K562 (cell line): ENCODE measurements around the gene DNAJC18. TPM values are rescaled to one million over a fixed set of nuclear protein-coding genes. Genes with fewer than 3 reads are reported as not detected.

Experiments used
- ATAC-seq: fragments of 200-7000 bp; cut with Tn5 transposase; 3 replicates; pipeline ENCODE4 v1.9.1; 2020; ENCODE audit warnings: moderate library complexity
- BruUV-seq: library from RNA; stranded (reverse); fragments of 400-500 nt; replicated peaks from 2 replicates; lab custom pipeline; 2021; lab: Mats Ljungman, UMichigan
- CTCF ChIA-PET: fragments of 300-600 bp; formaldehyde crosslinking; extraction: SDS; loops from one replicate; lab custom pipeline; 2021; ENCODE audit warnings: low intra/inter-chr PET ratio; lab: Yijun Ruan, JAX
- POLR2A ChIA-PET: fragments of 300-600, 350-650 bp; sonication (Branson Sonifier 250); formaldehyde crosslinking; extraction: SDS; loops from one replicate; lab custom pipeline; 2021; ENCODE audit warnings: antibody characterized with exemption, inconsistent platforms; lab: Yijun Ruan, JAX
- DNase-seq, 4 experiments: peaks; one replicate each; pipeline versions ENCODE4 v3.0.0 to v3.0.0-alpha.2; 2011 to 2018; ENCODE audit warnings: low spot score in 3 of 4, mixed read lengths in 3 of 4; ENCODE audit errors: extremely low read depth in 1 of 4
- FAIRE-seq: peaks from 2 replicates; lab custom pipeline; 2011; peaks lifted over from hg19 to GRCh38; lab: Jason Lieb, UNC
- H2AFZ ChIP-seq: 2 replicates; pipeline ENCODE4 v1.6.0; 2011; ENCODE audit warnings: low read depth, low read length, control low read depth, inconsistent platforms
- H3K27ac ChIP-seq: fragments of 200-600 bp; 3 replicates; pipeline ENCODE4 v1.8.0; 2011; ENCODE audit warnings: low read depth, mild to moderate bottlenecking, control low read depth, inconsistent platforms, low read length, moderate library complexity, mixed read lengths; ENCODE audit errors: extremely low read depth
- H3K27me3 ChIP-seq, 2 experiments: fragments of 300-600 bp in 1 of 2; 2 replicates in 1 of 2; 3 replicates in 1 of 2; pipeline versions ENCODE4 v1.6.0 to v1.8.0; 2011; ENCODE audit warnings: inconsistent platforms in 2 of 2, low read length in 2 of 2, mild to moderate bottlenecking in 1 of 2, mixed read lengths in 1 of 2, moderate library complexity in 1 of 2; ENCODE audit not compliant: control insufficient read depth in 2 of 2, insufficient read depth in 2 of 2
- H3K36me3 ChIP-seq: fragments of 300-600 bp; 3 replicates; pipeline ENCODE4 v1.8.0; 2011; ENCODE audit warnings: mild to moderate bottlenecking, low read length, inconsistent platforms; ENCODE audit not compliant: control insufficient read depth, insufficient read depth
- H3K4me1 ChIP-seq, 2 experiments: fragments of 200-600 bp in 1 of 2; replicated peaks in 1 of 2; 2 replicates in 1 of 2; 3 replicates in 1 of 2; pipeline versions ENCODE4 v1.5.1 to v1.8.0; 2011; ENCODE audit warnings: inconsistent platforms in 2 of 2, low read length in 2 of 2, mild to moderate bottlenecking in 1 of 2, mixed read lengths in 1 of 2, moderate library complexity in 1 of 2; ENCODE audit not compliant: control insufficient read depth in 2 of 2, insufficient read depth in 2 of 2
- H3K4me2 ChIP-seq: 2 replicates; pipeline ENCODE4 v1.6.1; 2011; ENCODE audit warnings: low read length, control low read depth, inconsistent platforms, mixed read lengths; ENCODE audit not compliant: insufficient read depth
- H3K4me3 ChIP-seq: fragments of 200-600 bp; sonication (generic), shearing (Covaris generic); 2 replicates; pipeline ENCODE4 v1.5.1; 2016; ENCODE audit warnings: control low read depth, inconsistent platforms
- H3K79me2 ChIP-seq: fragments of 200-600 bp; 3 replicates; pipeline ENCODE4 v1.8.0; 2011; ENCODE audit warnings: low read length, inconsistent platforms; ENCODE audit not compliant: control insufficient read depth, insufficient read depth
- H3K9ac ChIP-seq, 2 experiments: 2 replicates each; pipeline versions ENCODE4 v1.6.0 to v1.6.1; 2011; ENCODE audit warnings: low read depth in 2 of 2, low read length in 2 of 2, control low read depth in 1 of 2, inconsistent platforms in 1 of 2, mild to moderate bottlenecking in 1 of 2, mixed read lengths in 1 of 2; ENCODE audit not compliant: insufficient read depth in 1 of 2
- H3K9me1 ChIP-seq: one replicate; pipeline ENCODE4 v1.6.0; 2011; ENCODE audit warnings: inconsistent platforms, mild to moderate bottlenecking, low read length, moderate library complexity; ENCODE audit not compliant: control insufficient read depth, insufficient read depth
- H3K9me3 ChIP-seq: replicated peaks from 2 replicates; pipeline ENCODE4 v1.5.1; 2011; ENCODE audit warnings: low read depth, low read length, inconsistent platforms; ENCODE audit not compliant: control insufficient read depth, insufficient read depth
- H4K20me1 ChIP-seq: replicated peaks from 2 replicates; pipeline ENCODE4 v1.6.1; 2011; ENCODE audit warnings: low read length, inconsistent platforms, mixed read lengths; ENCODE audit not compliant: control insufficient read depth, insufficient read depth
- CEBPB ChIP-seq: fragments of 450-650 bp; IDR thresholded peaks from 2 replicates; pipeline ENCODE4 v1.6.1; 2016; ENCODE audit warnings: missing genetic modification characterization, missing compliant biosample characterization
- ELK3 ChIP-seq: fragments of 450-650 bp; formaldehyde crosslinking; IDR thresholded peaks from 2 replicates; pipeline ENCODE4 v1.4.0; 2020; ENCODE audit warnings: mild to moderate bottlenecking
- ESRRA ChIP-seq: fragments of 450-650 bp; IDR thresholded peaks from 2 replicates; pipeline ENCODE4 v1.6.1; 2014; ENCODE audit warnings: low read depth, mild to moderate bottlenecking, moderate library complexity, borderline replicate concordance
- FOXM1 ChIP-seq, 2 experiments: fragments of 450-650 bp in 1 of 2; sonication (generic) in 1 of 2; formaldehyde crosslinking in 1 of 2; IDR thresholded peaks; 2 replicates each; pipeline versions ENCODE4 v1.6.1 to v1.9.0; 2017 to 2022; ENCODE audit warnings: low read depth in 2 of 2, mild to moderate bottlenecking in 2 of 2, missing genetic modification reagents in 1 of 2, moderate library complexity in 1 of 2
- HNRNPH1 ChIP-seq: fragments of 200-400 bp; formaldehyde crosslinking; optimal IDR thresholded peaks from 2 replicates; pipeline ENCODE3; 2017; ENCODE audit warnings: low read depth, mild to moderate bottlenecking, low read length, moderate library complexity
- MEIS2 ChIP-seq: fragments of 450-650 bp; IDR thresholded peaks from 2 replicates; pipeline ENCODE4 v1.6.1; 2014; ENCODE audit warnings: mild to moderate bottlenecking; ENCODE audit not compliant: partially characterized antibody
- PHB ChIP-seq: fragments of 250-450 bp; sonication (Bioruptor Pico); IDR thresholded peaks from 2 replicates; pipeline ENCODE4 v1.5.0; 2021
- STAT5A ChIP-seq: IDR thresholded peaks from 2 replicates; pipeline ENCODE4 v1.6.1; 2012; ENCODE audit warnings: low read length, inconsistent platforms, borderline replicate concordance
- WGBS: fragments of 100-300 bp; shearing (Covaris generic); methylation state at CpG from one replicate; pipeline ENCODE4 v1.1.6; 2016; ENCODE audit warnings: low coverage, mixed read lengths; ENCODE audit not compliant: insufficient coverage; ENCODE audit errors: missing lambda C conversion rate; 5-methylcytosine and 5-hydroxymethylcytosine counted together
- in situ Hi-C: fragments of 300-500 bp; cut with MboI; formaldehyde crosslinking; loops from 4 replicates; pipeline ENCODE4 v1.15.0; 2018; ENCODE audit warnings: inconsistent platforms, mixed read lengths
- intact Hi-C: fragments of 100-400 bp; cut with micrococcal nuclease; formaldehyde crosslinking; loops from 2 replicates; pipeline ENCODE4 v1.14.2; 2022
- polyA plus RNA-seq, 8 experiments: library from polyadenylated mRNA; depleted of rRNA in 4 of 8; stranded (reverse) in 5 of 8; unstranded in 3 of 8; fragments of >200 nt; fragmentation: Nextera tagmentation in 2 of 8; fragmentation: Illumina TruSeq in 1 of 8; extraction: Ambion mirVana in 2 of 8; extraction: Trizol in 1 of 8; gene quantifications; 2 replicates each; pipeline versions ENCODE4 v1.2.1 to v1.2.3, GENCODE V29; 2011 to 2014; ENCODE audit warnings: inconsistent platforms in 1 of 8, missing spikeins in 1 of 8
- total RNA-seq, 7 experiments: library from RNA; depleted of rRNA in 6 of 7; stranded (reverse); fragments of >200 nt in 6 of 7; fragmentation: Illumina TruSeq in 2 of 7; extraction: Trizol in 2 of 7; gene quantifications; 2 replicates each; pipeline versions ENCODE4 v1.2.1 to v1.2.3, GENCODE V29; 2011 to 2021; ENCODE audit warnings: low replicate concordance in 1 of 7
- TF ChIP-seq, protein P1 (sequence below): fragments of 450-650 bp; IDR thresholded peaks from 2 replicates; pipeline ENCODE4 v1.6.1; 2017; ENCODE audit warnings: antibody characterized with exemption

The DNAJC18 gene
- total and polyA plus RNA-seq, 9 of the 15 experiments (the other 6 are each of a cell fraction or from before 2014, with no cell fraction given), result 1.5 to 13.3 (median 7.5) TPM

DNA sequence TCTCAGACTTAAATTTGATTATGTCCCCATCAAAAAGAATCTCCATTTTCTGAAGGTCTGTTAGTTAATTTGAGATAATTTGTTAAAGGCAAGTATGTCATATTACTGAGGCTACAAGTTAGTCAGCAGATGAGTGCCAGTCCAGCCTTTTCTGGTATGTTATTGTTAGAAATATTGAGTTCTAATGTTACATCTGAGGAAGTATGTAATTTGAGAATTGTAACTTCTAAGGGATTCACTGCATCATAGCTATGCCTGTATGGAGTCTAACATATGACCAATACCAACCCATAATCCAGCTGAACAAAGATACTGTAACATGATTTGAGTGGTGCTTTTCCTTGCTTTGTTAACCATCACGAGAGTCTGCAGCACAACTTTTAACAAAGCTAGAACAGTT lies 70.1 kb downstream of the DNAJC18 start:
- TF ChIP-seq PHB (CRISPR knock-in tag) (no peak), ELK3 (CRISPR knock-in tag) (no peak), STAT5A (no peak), ESRRA (no peak), CEBPB (no peak), MEIS2 (no peak), FOXM1 (IDR thresholded peaks at IDR 0.05; ENCODE audit: low read depth) (no peak), FOXM1 (CRISPR knock-in tag; IDR thresholded peaks at IDR 0.05; ENCODE audit: low read depth) (no peak), HNRNPH1 (no peak)
- TF ChIP-seq, protein P1, sequence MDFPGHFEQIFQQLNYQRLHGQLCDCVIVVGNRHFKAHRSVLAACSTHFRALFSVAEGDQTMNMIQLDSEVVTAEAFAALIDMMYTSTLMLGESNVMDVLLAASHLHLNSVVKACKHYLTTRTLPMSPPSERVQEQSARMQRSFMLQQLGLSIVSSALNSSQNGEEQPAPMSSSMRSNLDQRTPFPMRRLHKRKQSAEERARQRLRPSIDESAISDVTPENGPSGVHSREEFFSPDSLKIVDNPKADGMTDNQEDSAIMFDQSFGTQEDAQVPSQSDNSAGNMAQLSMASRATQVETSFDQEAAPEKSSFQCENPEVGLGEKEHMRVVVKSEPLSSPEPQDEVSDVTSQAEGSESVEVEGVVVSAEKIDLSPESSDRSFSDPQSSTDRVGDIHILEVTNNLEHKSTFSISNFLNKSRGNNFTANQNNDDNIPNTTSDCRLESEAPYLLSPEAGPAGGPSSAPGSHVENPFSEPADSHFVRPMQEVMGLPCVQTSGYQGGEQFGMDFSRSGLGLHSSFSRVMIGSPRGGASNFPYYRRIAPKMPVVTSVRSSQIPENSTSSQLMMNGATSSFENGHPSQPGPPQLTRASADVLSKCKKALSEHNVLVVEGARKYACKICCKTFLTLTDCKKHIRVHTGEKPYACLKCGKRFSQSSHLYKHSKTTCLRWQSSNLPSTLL, result no peak
- peaks cover 4% of the 10 kb centered on the region; the same call in 1 of the 2 replicates for H4K20me1 ChIP-seq
- intact Hi-C loops (no loop called here), in situ Hi-C loops (no loop called here)
- DNase-seq (no peak), ATAC-seq (no peak), FAIRE-seq (no peak)
- no peak overlapping the region for H3K4me3 ChIP-seq
- CTCF ChIA-PET, result interaction anchor here (0.8 kb wide), 1 partner anchor 581 kb away, joined by 3 read pairs; no protein-coding TSS in a partner anchor
- H3K9ac ChIP-seq, result no peak overlapping the region
- H3K9me1 ChIP-seq, result no peaks in the 10 kb centered on the region
- peaks cover 60% of the 10 kb centered on the region for H3K36me3 ChIP-seq
- H3K4me1 ChIP-seq, result no peaks in the 10 kb centered on the region
- no peaks in the 10 kb centered on the region for H3K79me2 ChIP-seq
- POLR2A ChIA-PET, result interaction anchor here (0.8 to 1.5 kb wide), 4 partner anchors 8 to 65 kb away, joined by 3 to 5 read pairs (median 4); partner anchors contain the start of gene PAIP2
- H3K27ac ChIP-seq, result no peak overlapping the region
- H3K9me3 ChIP-seq, result no peaks in the 10 kb centered on the region
- no peak overlapping the region for H3K4me2 ChIP-seq
- H3K27me3 ChIP-seq, result no peaks in the 10 kb centered on the region
- BruUV-seq, result no TSS peak
- WGBS, result 95% methylated on average over 1 of the region's 1 CpG
- no peak overlapping the region for H2AFZ ChIP-seq
